Small intestine (tissue), 7 donors: ENCODE data around the gene LAMTOR2. TPM values are rescaled to one million over a fixed set of nuclear protein-coding genes. Genes with fewer than 3 reads are reported as not detected.

Experiments
- DNase-seq, 2 donors: peaks; one replicate each; pipeline versions ENCODE4 v3.0.0 to v3.0.0-alpha.2; 2013
- FAIRE-seq: peaks from 2 replicates; lab custom pipeline; 2012; peaks lifted over from hg19 to GRCh38; lab: Jason Lieb, UNC
- H3K27ac ChIP-seq, 3 donors: one replicate each; pipeline ENCODE4 v1.5.1; 2013; ENCODE audit warnings: low read length in 2 of 3, mild to moderate bottlenecking in 2 of 3, control low read depth in 1 of 3, inconsistent platforms in 1 of 3, low read depth in 1 of 3, moderate library complexity in 1 of 3
- H3K27me3 ChIP-seq, 3 donors: one replicate each; pipeline ENCODE4 v1.6.1; 2013; ENCODE audit warnings: low read length in 3 of 3, inconsistent platforms in 1 of 3; ENCODE audit not compliant: control insufficient read depth in 3 of 3, insufficient read depth in 3 of 3
- H3K36me3 ChIP-seq, 3 donors: one replicate each; pipeline ENCODE4 v1.6.1; 2013; ENCODE audit warnings: low read length in 3 of 3, inconsistent platforms in 1 of 3, low read depth in 1 of 3, mild to moderate bottlenecking in 1 of 3, moderate library complexity in 1 of 3; ENCODE audit not compliant: control insufficient read depth in 3 of 3, insufficient read depth in 2 of 3
- H3K4me1 ChIP-seq, 3 donors: one replicate each; pipeline ENCODE4 v1.6.1; 2013; ENCODE audit warnings: low read length in 2 of 3, inconsistent platforms in 1 of 3, low read depth in 1 of 3, mild to moderate bottlenecking in 1 of 3, moderate library complexity in 1 of 3; ENCODE audit not compliant: control insufficient read depth in 3 of 3, insufficient read depth in 2 of 3
- H3K4me3 ChIP-seq, 3 donors: one replicate each; pipeline ENCODE4 v1.5.1; 2013; ENCODE audit warnings: low read length in 3 of 3, control low read depth in 1 of 3, inconsistent platforms in 1 of 3, low read depth in 1 of 3, mild to moderate bottlenecking in 1 of 3, moderate library complexity in 1 of 3
- H3K9me3 ChIP-seq, 2 donors: one replicate each; pipeline ENCODE4 v1.6.1; 2013; ENCODE audit warnings: low read depth in 1 of 2, low read length in 1 of 2; ENCODE audit not compliant: control insufficient read depth in 2 of 2, insufficient read depth in 1 of 2
- WGBS, 3 donors: extraction: QIAGEN DNeasy Blood & Tissue Kit; methylation state at CpG; one replicate each; pipeline ENCODE4 v1.1.7; 2013; 5-methylcytosine and 5-hydroxymethylcytosine counted together
- polyA plus RNA-seq, 4 donors: library from polyadenylated mRNA; stranded (reverse) in 3 of 4; unstranded in 1 of 4; fragments of 200-250 nt in 3 of 4; fragments of 120-200 nt in 1 of 4; gene quantifications; one replicate each; pipeline versions ENCODE4 v1.2.1 to v1.2.3, GENCODE V29; 2013
- donor health status: healthy with polysubstance abuse.
- donor health status: control.
- donor health status: control.
- donor health status: Bipolar disorder and iron deficiency.
- donor health status: healthy.

Gene LAMTOR2
- polyA plus RNA-seq, 4 donors, result 66.7 to 226 (median 148) TPM

DNA sequence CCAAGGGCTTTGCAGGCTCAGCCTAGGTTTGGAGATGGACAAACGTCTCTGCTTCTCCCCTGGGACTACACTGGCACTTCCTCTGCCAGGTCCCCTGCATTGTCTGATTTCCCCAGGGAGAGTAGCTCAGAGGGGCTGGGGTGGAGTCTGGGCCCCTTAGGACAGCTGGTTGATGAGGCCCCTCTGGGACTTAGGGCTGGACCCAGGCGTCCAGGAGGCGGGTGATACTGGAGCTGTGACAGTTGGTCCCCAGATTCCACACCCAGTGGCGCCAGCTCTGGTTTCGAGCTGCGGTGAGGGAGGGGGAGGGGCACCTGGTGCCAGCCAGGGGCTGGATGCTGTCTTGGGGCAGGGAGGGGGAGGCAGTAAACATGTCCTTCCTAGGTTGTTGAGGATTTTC, 35.1 kb downstream of the LAMTOR2 start:
- Histone ChIP-seq H3K27me3 (no peaks in the 10 kb centered on the region), H3K4me1 (peaks cover 0 to 2% (median 0%) of the 10 kb centered on the region in 3 donors), H3K27ac (no peak overlapping the region), H3K9me3 (no peaks in the 10 kb centered on the region), H3K36me3 (peaks cover 0 to 17% (median 0%) of the 10 kb centered on the region in 3 donors), H3K4me3 (no peak overlapping the region)
- FAIRE-seq (no peak), DNase-seq (no peak)
- 68 to 75% (median 75%) methylated on average over 4 to 6 of the region's 6 CpGs for WGBS, 3 donors

DNA sequence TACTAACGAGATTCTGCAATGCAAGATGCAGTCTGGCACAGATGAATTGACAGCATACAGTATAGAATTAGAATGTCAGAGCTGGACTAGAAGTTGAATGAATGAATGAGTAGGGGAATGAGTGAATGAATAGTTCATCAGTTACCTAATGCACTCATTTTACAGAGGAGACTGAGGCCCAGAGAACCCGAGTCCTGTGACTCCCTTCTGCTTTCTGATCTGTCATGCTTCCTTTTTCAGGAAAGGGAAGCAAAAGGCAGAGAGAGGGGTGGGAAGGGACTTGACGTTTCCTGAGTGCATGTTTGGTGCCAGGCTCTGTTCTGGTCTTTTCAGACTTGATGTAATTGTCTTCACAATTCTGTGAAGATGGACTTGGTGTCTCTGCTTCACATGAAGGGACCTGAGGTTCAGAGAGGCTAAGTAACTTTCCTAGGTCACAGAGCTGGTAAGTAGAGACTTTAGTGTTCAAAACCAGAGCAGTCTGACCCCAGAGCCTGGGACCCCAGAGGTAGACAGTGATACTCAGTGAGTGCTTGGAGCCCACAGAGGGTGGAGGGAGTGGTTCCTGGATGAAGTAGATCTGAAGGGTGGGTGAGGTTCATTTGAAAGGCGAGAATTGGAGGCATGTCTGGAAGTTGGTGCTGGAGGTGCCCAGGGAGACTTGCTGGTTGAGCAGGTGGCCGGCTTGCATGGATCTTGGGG, 35.7 kb downstream of the LAMTOR2 start:
- Histone ChIP-seq H3K36me3 (peaks cover 0 to 15% (median 0%) of the 10 kb centered on the region in 3 donors), H3K4me3 (no peak overlapping the region), H3K9me3 (no peaks in the 10 kb centered on the region), H3K4me1 (peaks cover 0 to 2% (median 0%) of the 10 kb centered on the region in 3 donors), H3K27me3 (no peaks in the 10 kb centered on the region), H3K27ac (no peak overlapping the region)
- FAIRE-seq (no peak), DNase-seq (no peak)
- 37 to 50% (median 44%) methylated on average over 4 to 5 of the region's 5 CpGs for WGBS, 3 donors

- peaks cover 0 to 2% (median 0%) of the 10 kb centered on the region in 3 donors for H3K4me1 ChIP-seq
- 37 to 40% (median 39%) methylated on average over 14 of the region's 14 CpGs for WGBS, 3 donors
- DNase-seq, result peak; percentile 88 to 94
- H3K27ac ChIP-seq, result no peak overlapping the region
- FAIRE-seq, result no peak
- no peak overlapping the region for H3K4me3 ChIP-seq
- H3K27me3 ChIP-seq, result no peaks in the 10 kb centered on the region
- H3K36me3 ChIP-seq, result peaks cover 0 to 19% (median 0%) of the 10 kb centered on the region in 3 donors
- H3K9me3 ChIP-seq, result no peaks in the 10 kb centered on the region
These were observed 36.2 kb downstream of the LAMTOR2 start for GRCh38 chr1:156090840-156091188.

DNA sequence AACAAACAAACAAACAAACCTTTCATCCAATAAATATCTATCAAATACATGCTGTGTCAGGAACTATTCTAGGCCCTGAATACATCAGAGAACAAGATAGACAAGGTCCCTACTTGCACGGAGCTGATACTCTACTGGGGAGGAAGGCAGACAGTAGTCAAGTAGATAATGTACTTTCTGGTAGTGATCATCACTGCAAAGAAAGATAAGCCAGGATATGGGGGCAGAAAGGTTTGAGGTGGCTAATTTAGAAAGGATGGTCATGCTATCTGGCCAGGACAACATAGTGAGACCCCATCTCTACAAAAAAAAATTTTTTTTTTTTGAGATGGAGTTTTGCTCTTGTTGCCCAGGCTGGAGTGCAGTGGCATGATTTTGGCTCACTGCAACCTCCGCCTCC, 37.0 kb downstream of the LAMTOR2 start:
- DNase-seq, result no peak
- Histone ChIP-seq H3K9me3 (no peaks in the 10 kb centered on the region), H3K4me3 (no peak overlapping the region), H3K27ac (no peak overlapping the region), H3K36me3 (peaks cover 0 to 21% (median 0%) of the 10 kb centered on the region in 3 donors), H3K27me3 (no peaks in the 10 kb centered on the region), H3K4me1 (peaks cover 0 to 6% (median 0%) of the 10 kb centered on the region in 3 donors)
- 73 to 84% (median 77%) methylated on average over 2 of the region's 2 CpGs for WGBS, 3 donors
- FAIRE-seq, result no peak

GRCh38 chr1:156095906-156096508, 41.4 kb downstream of the LAMTOR2 start:
- 78 to 89% (median 82%) methylated on average over 3 of the region's 3 CpGs for WGBS, 3 donors
- no peak overlapping the region for H3K4me3 ChIP-seq
- H3K4me1 ChIP-seq, result peaks cover 0 to 22% (median 3%) of the 10 kb centered on the region in 3 donors
- H3K36me3 ChIP-seq, result peaks cover 0 to 25% (median 0%) of the 10 kb centered on the region in 3 donors
- no peak overlapping the region for H3K27ac ChIP-seq
- no peaks in the 10 kb centered on the region for H3K27me3 ChIP-seq
- DNase-seq, result peak in 1 of 2 donors; percentile 5
- H3K9me3 ChIP-seq, result no peaks in the 10 kb centered on the region
- FAIRE-seq, result no peak

DNA sequence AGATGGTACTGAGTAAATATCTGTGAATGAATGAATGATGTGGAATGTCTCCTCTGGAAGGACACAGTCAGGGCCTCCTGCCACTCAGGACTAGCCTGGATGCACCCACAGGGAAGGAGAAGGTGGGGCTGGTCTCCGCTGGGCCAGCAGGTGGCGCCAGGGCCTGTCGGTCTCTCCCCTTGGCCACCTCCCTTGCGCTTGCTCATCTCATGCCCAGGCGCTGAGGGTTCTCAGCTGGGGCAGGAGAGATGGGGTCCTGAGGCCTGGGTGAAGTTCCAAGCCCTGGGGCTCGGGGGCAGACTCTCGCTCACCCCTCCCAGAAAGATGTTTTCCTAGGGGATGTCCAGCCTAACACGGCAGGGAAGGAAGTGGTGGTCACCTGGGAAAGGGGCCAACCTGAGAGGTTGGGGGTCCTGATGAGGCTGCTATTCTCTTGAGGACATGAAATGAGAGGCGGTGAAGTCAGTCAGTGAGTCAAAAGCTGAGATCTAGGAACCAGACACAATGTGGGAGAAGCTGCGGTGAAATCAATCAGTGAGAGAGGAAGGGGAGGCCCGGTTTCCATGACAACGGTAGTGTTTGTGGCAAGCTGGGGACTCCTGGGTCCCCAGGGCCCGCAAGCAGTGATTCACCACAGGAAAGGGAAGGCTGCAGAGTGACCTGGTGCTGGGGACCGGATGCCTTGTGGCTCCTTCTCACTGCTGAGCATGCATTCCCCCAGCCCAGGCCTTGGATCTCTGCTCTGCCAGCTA, 42.2 kb downstream of the LAMTOR2 start:
- WGBS, 3 donors, result 21 to 33% (median 22%) methylated on average over 14 of the region's 14 CpGs
- no peak for FAIRE-seq

DNA sequence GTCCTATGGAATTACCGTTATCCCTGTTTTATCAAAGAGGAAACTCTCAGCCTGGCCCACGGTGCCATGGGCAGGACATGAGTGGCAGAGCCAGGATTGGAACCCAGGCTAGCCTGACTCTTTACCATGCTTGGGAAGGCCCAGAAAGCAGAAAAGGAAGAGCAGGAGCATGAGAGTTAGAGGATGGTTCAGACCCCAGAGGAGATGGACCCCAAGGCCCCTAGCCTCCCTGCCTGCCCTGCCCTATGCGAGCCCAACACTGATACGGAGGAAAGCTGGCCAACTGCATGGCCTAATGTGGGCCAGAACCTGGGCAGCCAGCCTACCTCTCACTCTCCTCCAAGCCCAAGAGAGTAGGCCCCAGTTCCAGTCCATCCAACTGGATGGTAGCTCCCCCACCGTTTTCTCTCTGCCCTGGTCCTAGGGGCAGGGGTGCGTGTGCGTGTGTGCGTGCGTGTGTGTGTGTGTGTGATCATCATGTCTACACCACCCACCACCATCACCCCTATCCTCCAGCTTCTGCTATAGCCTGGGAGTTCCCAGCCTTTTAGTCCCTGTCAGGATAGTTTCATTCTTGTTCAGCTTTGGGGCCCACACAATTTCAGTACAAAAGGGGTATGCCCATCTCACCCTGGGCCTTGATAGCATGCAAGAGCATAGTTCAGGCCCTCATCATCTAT, 43.1 kb downstream of the LAMTOR2 start:
- Histone ChIP-seq H3K36me3 (peaks cover 0 to 24% (median 0%) of the 10 kb centered on the region in 3 donors), H3K27ac (peak overlapping the region in 1 of 3 donors; percentile 79), H3K4me3 (no peak overlapping the region), H3K4me1 (peaks cover 0 to 33% (median 10%) of the 10 kb centered on the region in 3 donors), H3K9me3 (no peaks in the 10 kb centered on the region), H3K27me3 (no peaks in the 10 kb centered on the region)
- DNase-seq (no peak), FAIRE-seq (no peak)
- WGBS, 3 donors, result 84 to 91% (median 88%) methylated on average over 9 of the region's 9 CpGs

More for the DNA sequence above, 42.2 kb downstream of the LAMTOR2 start:
- no peak overlapping the region for H3K4me3 ChIP-seq
- H3K27me3 ChIP-seq, result no peaks in the 10 kb centered on the region
- H3K9me3 ChIP-seq, result no peaks in the 10 kb centered on the region
- H3K36me3 ChIP-seq, result peaks cover 0 to 24% (median 0%) of the 10 kb centered on the region in 3 donors
- peak; percentile 84 to 90 for DNase-seq
- peaks cover 0 to 24% (median 3%) of the 10 kb centered on the region in 3 donors for H3K4me1 ChIP-seq
- H3K27ac ChIP-seq, result peak overlapping the region in 2 of 3 donors; percentile 51 to 79

GRCh38 chr1:156098784-156099183, 44.2 kb downstream of the LAMTOR2 start:
- 72 to 86% (median 79%) methylated on average over 2 of the region's 2 CpGs for WGBS, 3 donors
- Histone ChIP-seq H3K27ac (no peak overlapping the region), H3K4me3 (no peak overlapping the region), H3K36me3 (peaks cover 0 to 24% (median 0%) of the 10 kb centered on the region in 3 donors), H3K27me3 (no peaks in the 10 kb centered on the region), H3K4me1 (peaks cover 8 to 44% (median 22%) of the 10 kb centered on the region in 3 donors), H3K9me3 (no peaks in the 10 kb centered on the region)
- DNase-seq (no peak), FAIRE-seq (no peak)
